ENCODE measurements around the gene ZFYVE21.

- TF ChIP-seq CTCF (IDR thresholded peaks at IDR 0.05) = no peak
- TF ChIP-seq POLR2A (IDR thresholded peaks at IDR 0.05) = no peak
- TF ChIP-seq POLR2AphosphoS5 (IDR thresholded peaks at IDR 0.05) = no peak
- TF ChIP-seq EP300 (IDR thresholded peaks at IDR 0.05) = no peak
Measured at GRCh38 chr14:103713304-103714062, 2.1 kb upstream of the ZFYVE21 start.

Measured in gastroesophageal sphincter (tissue), 3 donors.